Measurements from ENCODE around the gene PRKCQ.

GRCh38 chr10:6601246-6601805, 21.2 kb upstream of the PRKCQ start:
- peak in 3 of 6 experiments; percentile 5 to 29 (median 9) for TF ChIP-seq CTCF (IDR thresholded peaks at IDR 0.05)
- no peak for TF ChIP-seq POLR2A (IDR thresholded peaks at IDR 0.05)

Measured in Peyer's patch (tissue), 4 donors.